GM12878 (cell line): ENCODE data around the gene PRLH. TPM values are rescaled to one million over a fixed set of nuclear protein-coding genes. Genes with fewer than 3 reads are reported as not detected.

Source experiments
- ATAC-seq: fragments of 200-7000 bp; cut with Tn5 transposase; 3 replicates; pipeline ENCODE4 v1.9.1; 2020; ENCODE audit warnings: mild to moderate bottlenecking, moderate library complexity
- BruUV-seq: library from RNA; stranded (reverse); fragments of 400-500 nt; replicated peaks from 2 replicates; lab custom pipeline; 2021; lab: Mats Ljungman, UMichigan
- CTCF ChIA-PET: fragments of 300-600 bp; sonication (Branson Sonifier 250); formaldehyde crosslinking; extraction: SDS; loops from one replicate; lab custom pipeline; 2021; ENCODE audit warnings: inconsistent platforms; lab: Yijun Ruan, JAX
- POLR2A ChIA-PET: fragments of 350-600 bp; formaldehyde crosslinking; extraction: SDS; loops from one replicate; lab custom pipeline; 2021; ENCODE audit warnings: inconsistent platforms; lab: Charles Lee
- RAD21 ChIA-PET: fragments of 300-600 bp; sonication (Branson Sonifier 250); formaldehyde crosslinking; loops from one replicate; lab custom pipeline; 2023; ENCODE audit warnings: antibody characterized with exemption; ENCODE audit not compliant: unreplicated experiment; lab: Charles Lee
- SMC1A ChIA-PET: fragments of 300-600 bp; sonication (Branson Sonifier 250); formaldehyde crosslinking; loops from one replicate; lab custom pipeline; 2023; ENCODE audit not compliant: unreplicated experiment, uncharacterized antibody; lab: Charles Lee
- DNase-seq: peaks from one replicate; pipeline ENCODE4 v3.0.0-alpha.2; 2011; ENCODE audit warnings: low read depth, low spot score
- FAIRE-seq: peaks from 3 replicates; lab custom pipeline; 2011; peaks lifted over from hg19 to GRCh38; lab: Jason Lieb, UNC
- H2AFZ ChIP-seq: 2 replicates; pipeline ENCODE4 v1.6.0; 2011; ENCODE audit warnings: low read depth, low read length, control low read depth; ENCODE audit not compliant: control insufficient read depth
- H3K27ac ChIP-seq: 2 replicates; pipeline ENCODE4 v1.5.1; 2011; ENCODE audit warnings: control low read depth; ENCODE audit not compliant: control insufficient read depth, insufficient read depth
- H3K27me3 ChIP-seq, 2 experiments: replicated peaks in 1 of 2; 2 replicates each; pipeline versions ENCODE4 v1.6.0 to v1.6.1; 2011; ENCODE audit warnings: low read length in 1 of 2; ENCODE audit not compliant: control insufficient read depth in 2 of 2, insufficient read depth in 2 of 2
- H3K36me3 ChIP-seq, 2 experiments: 2 replicates each; pipeline ENCODE4 v1.5.1; 2011; ENCODE audit warnings: low read length in 1 of 2; ENCODE audit not compliant: control insufficient read depth in 2 of 2, insufficient read depth in 2 of 2
- H3K4me1 ChIP-seq: 2 replicates; pipeline ENCODE4 v1.6.1; 2011; ENCODE audit warnings: mild to moderate bottlenecking, low read length, moderate library complexity, mixed read lengths; ENCODE audit not compliant: control insufficient read depth, insufficient read depth
- H3K4me2 ChIP-seq: 2 replicates; pipeline ENCODE4 v1.6.0; 2011; ENCODE audit warnings: control low read depth; ENCODE audit not compliant: control insufficient read depth, insufficient read depth
- H3K4me3 ChIP-seq: fragments of 200-600 bp; sonication (generic); 2 replicates; pipeline ENCODE4 v1.5.1; 2016
- H3K79me2 ChIP-seq: 2 replicates; pipeline ENCODE4 v1.6.0; 2011; ENCODE audit warnings: low read length; ENCODE audit not compliant: control insufficient read depth, insufficient read depth
- H3K9ac ChIP-seq: 2 replicates; pipeline ENCODE4 v1.8.0; 2011; ENCODE audit warnings: low read length, control low read depth, mixed read lengths; ENCODE audit not compliant: control insufficient read depth, insufficient read depth
- H3K9me3 ChIP-seq: replicated peaks from 3 replicates; pipeline ENCODE4 v1.5.1; 2011; ENCODE audit warnings: mild to moderate bottlenecking, low read length; ENCODE audit not compliant: control insufficient read depth, insufficient read depth
- H4K20me1 ChIP-seq: 2 replicates; pipeline ENCODE4 v1.6.0; 2011; ENCODE audit not compliant: control insufficient read depth, insufficient read depth
- BHLHE40 ChIP-seq, 2 experiments: fragments of 450-650 bp in 1 of 2; IDR thresholded peaks; 2 replicates each; pipeline ENCODE4 v1.6.1; 2011 to 2017; ENCODE audit warnings: low read depth in 2 of 2, borderline replicate concordance in 1 of 2, improper control_type of control experiment in 1 of 2, low read length in 1 of 2, mild to moderate bottlenecking in 1 of 2
- CBX5 ChIP-seq: sonication (generic); IDR thresholded peaks from 2 replicates; pipeline ENCODE4 v1.6.1; 2016; ENCODE audit warnings: low read depth, moderate library complexity, mild to moderate bottlenecking, inconsistent platforms
- MEF2A ChIP-seq: IDR thresholded peaks from 2 replicates; pipeline ENCODE4 v1.6.1; 2011; ENCODE audit warnings: low read depth, mild to moderate bottlenecking, low read length, moderate library complexity; ENCODE audit not compliant: insufficient read depth
- NR2C2 ChIP-seq: IDR thresholded peaks from 2 replicates; pipeline ENCODE4 v1.6.1; 2011; ENCODE audit warnings: borderline replicate concordance, low read depth; ENCODE audit not compliant: control insufficient read depth, insufficient read length
- POLR2AphosphoS5 ChIP-seq: IDR thresholded peaks from 2 replicates; pipeline ENCODE4 v1.6.1; 2011; ENCODE audit warnings: mild to moderate bottlenecking, low read length, inconsistent platforms
- RELB ChIP-seq: fragments of 450-650 bp; IDR thresholded peaks from 2 replicates; pipeline ENCODE4 v1.6.1; 2017; ENCODE audit warnings: low read depth, mild to moderate bottlenecking, moderate library complexity
- SMAD5 ChIP-seq: IDR thresholded peaks from 2 replicates; pipeline ENCODE4 v1.6.1; 2016; ENCODE audit warnings: antibody characterized with exemption, low read depth
- TARDBP ChIP-seq: IDR thresholded peaks from 2 replicates; pipeline ENCODE4 v1.6.1; 2016; ENCODE audit warnings: borderline replicate concordance
- TCF12 ChIP-seq: IDR thresholded peaks from 2 replicates; pipeline ENCODE4 v1.6.1; 2011; ENCODE audit warnings: low read depth, mild to moderate bottlenecking, low read length
- YY1 ChIP-seq: IDR thresholded peaks from 2 replicates; pipeline ENCODE4 v1.6.1; 2011; ENCODE audit warnings: low read depth, mild to moderate bottlenecking, low read length
- ZNF592 ChIP-seq: fragments of 450-650 bp; IDR thresholded peaks from 2 replicates; pipeline ENCODE4 v1.6.1; 2017; ENCODE audit warnings: mild to moderate bottlenecking, moderate library complexity
- ZNF622 ChIP-seq: fragments of 450-650 bp; IDR thresholded peaks from 2 replicates; pipeline ENCODE4 v1.6.1; 2017; ENCODE audit warnings: mild to moderate bottlenecking, inconsistent platforms
- ZSCAN29 ChIP-seq: fragments of 450-650 bp; IDR thresholded peaks from 2 replicates; pipeline ENCODE4 v1.6.1; 2017; ENCODE audit warnings: mild to moderate bottlenecking, moderate library complexity
- WGBS: methylation state at CpG from one replicate; pipeline ENCODE4 v1.1.6; 2016; ENCODE audit warnings: low lambda C conversion rate; ENCODE audit not compliant: insufficient replicate concordance, insufficient coverage; ENCODE audit errors: missing lambda C conversion rate; 5-methylcytosine and 5-hydroxymethylcytosine counted together
- in situ Hi-C: fragments of 300-500 bp; cut with MboI; formaldehyde crosslinking; loops from 9 replicates; pipeline ENCODE4 v1.14.3; 2018; ENCODE audit warnings: mixed read lengths
- intact Hi-C: fragments of 100-400 bp; cut with micrococcal nuclease; formaldehyde crosslinking; loops from one replicate; pipeline ENCODE4 v1.14.2; 2022; ENCODE audit not compliant: unreplicated experiment
- polyA plus RNA-seq, 11 experiments: library from polyadenylated mRNA; depleted of rRNA in 4 of 11; unstranded in 6 of 11; stranded (reverse) in 5 of 11; fragments of >200 nt; fragmentation: Nextera tagmentation in 4 of 11; fragmentation: Illumina TruSeq in 1 of 11; extraction: Ambion mirVana in 4 of 11; extraction: Trizol in 1 of 11; gene quantifications; 1 replicate in 1 of 11; 2 replicates in 10 of 11; pipeline versions ENCODE4 v1.2.1 to v1.2.3, GENCODE V29; 2011 to 2016; ENCODE audit warnings: inconsistent platforms in 2 of 11, missing spikeins in 2 of 11, low read depth in 1 of 11
- total RNA-seq, 4 experiments: library from RNA; depleted of rRNA in 3 of 4; stranded (reverse); fragments of >200 nt in 3 of 4; fragmentation: Illumina TruSeq in 1 of 4; extraction: Trizol in 1 of 4; gene quantifications; 2 replicates each; pipeline versions ENCODE4 v1.2.1 to v1.2.3, GENCODE V29; 2013 to 2021

Gene PRLH
- total and polyA plus RNA-seq, 10 of the 15 experiments (the other 5 are each of a cell fraction or from before 2014, with no cell fraction given), result not detected

DNA sequence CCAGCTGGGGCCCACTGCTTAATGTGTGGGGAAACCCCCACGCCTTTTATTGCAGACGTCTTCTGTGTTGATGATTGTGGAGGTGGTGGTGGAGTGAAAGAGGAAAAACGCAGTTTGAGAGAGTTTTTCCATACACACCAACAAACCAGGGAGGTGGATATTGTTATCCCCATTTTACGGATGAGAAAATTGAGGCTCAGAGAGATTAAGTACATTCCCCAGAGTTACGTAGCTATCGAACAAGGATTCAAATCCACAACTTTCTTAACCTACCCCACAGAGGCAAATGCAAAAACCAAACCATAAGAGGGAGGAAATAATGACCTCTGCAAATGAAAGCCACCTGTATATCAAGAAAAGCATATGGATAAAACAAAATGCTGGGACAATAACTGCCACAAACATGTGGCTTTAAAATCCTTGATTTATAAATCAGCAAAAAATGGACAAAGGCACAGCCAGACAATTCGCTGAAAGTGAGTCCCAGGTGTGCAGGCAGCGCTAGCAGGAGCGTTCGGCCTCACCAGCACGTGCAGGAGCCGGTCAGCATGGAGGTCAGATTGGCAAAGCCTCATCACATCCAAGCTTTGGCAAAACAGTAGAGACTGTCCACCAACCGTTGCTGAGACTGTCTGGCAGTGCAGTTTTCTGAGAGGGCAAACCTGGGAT, 36.8 kb downstream of the PRLH start:
- POLR2A ChIA-PET, result interaction anchor here (0.8 to 0.9 kb wide), 3 partner anchors 11 to 62 kb away, joined by 3 to 5 read pairs (median 3); no protein-coding TSS in a partner anchor
- peak overlapping the region; percentile 82 for H2AFZ ChIP-seq

More for the DNA sequence above, 36.8 kb downstream of the PRLH start:
- Histone ChIP-seq H4K20me1 (no peaks in the 10 kb centered on the region), H3K36me3 (no peaks in the 10 kb centered on the region), H3K4me1 (peaks cover 8% of the 10 kb centered on the region), H3K27ac (no peak overlapping the region), H3K9me3 (no peaks in the 10 kb centered on the region), H3K27me3 (no peaks in the 10 kb centered on the region), H3K79me2 (no peaks in the 10 kb centered on the region), H3K4me3 (no peak overlapping the region), H3K9ac (0 out of 2 replicates have a peak overlapping the region, but pooled peaks have one; percentile 21), H3K4me2 (peak overlapping the region; percentile 75)
- whole genome bisulfite sequencing, result 74% methylated on average over 13 of the region's 13 CpGs
- DNase-seq (no peak), ATAC-seq (no peak), FAIRE-seq (no peak)
- ChIA-PET CTCF (interaction anchor here (1.0 to 2.8 kb wide), 4 partner anchors 31 to 171 kb away, joined by 4 to 11 read pairs (median 6); no protein-coding TSS in a partner anchor), RAD21 (interaction anchor here (1.2 to 2.3 kb wide), 4 partner anchors 10 to 142 kb away, joined by 3 to 7 read pairs (median 4); no protein-coding TSS in a partner anchor), SMC1A (interaction anchor here (0.8 to 1.4 kb wide), 5 partner anchors 66 to 142 kb away, joined by 3 to 6 read pairs (median 4); no protein-coding TSS in a partner anchor)
- intact Hi-C loops (no loop called here), in situ Hi-C loops (no loop called here)
- no TSS peak for BruUV-seq
- TF ChIP-seq BHLHE40 (IDR thresholded peaks at IDR 0.05; ENCODE audit: borderline replicate concordance in 1 of 2, low read depth in 2 of 2, low read length in 1 of 2) (peak in 1 of 2 experiments; percentile 28; a peak in 1 of 4 replicates), ZNF592 (no peak), POLR2AphosphoS5 (no peak), ZSCAN29 (no peak), NR2C2 (no peak), TARDBP (no peak), YY1 (0 out of 2 replicates have a peak, but pooled peaks have one; percentile 9), ZNF622 (no peak), RELB (no peak), CBX5 (no peak), MEF2A (no peak), TCF12 (no peak), SMAD5 (no peak)
